Lower lobe of right lung (tissue), 2 donors: ENCODE measurements around the gene SHKBP1. TPM values are rescaled to one million over a fixed set of nuclear protein-coding genes. Genes with fewer than 3 reads are reported as not detected.

Experiments
- ATAC-seq, 2 donors: fragments of 200-7000 bp; cut with Tn5 transposase; one replicate each; pipeline ENCODE4 v1.9.1; 2020 to 2022; ENCODE audit warnings: mild to moderate bottlenecking in 2 of 2, moderate library complexity in 2 of 2
- DNase-seq: peaks from one replicate; pipeline ENCODE4 v3.0.0-alpha.2; 2020
- H3K27ac ChIP-seq: fragments of 200-600 bp; one replicate; pipeline ENCODE4 v1.8.0; 2022
- H3K27me3 ChIP-seq: fragments of 200-600 bp; one replicate; pipeline ENCODE4 v1.8.0; 2022; ENCODE audit warnings: low read depth
- H3K36me3 ChIP-seq: fragments of 200-600 bp; one replicate; pipeline ENCODE4 v1.8.0; 2022; ENCODE audit warnings: mild to moderate bottlenecking
- H3K4me1 ChIP-seq: fragments of 200-600 bp; one replicate; pipeline ENCODE4 v1.8.0; 2022
- H3K4me3 ChIP-seq: fragments of 200-600 bp; one replicate; pipeline ENCODE4 v1.8.0; 2022; ENCODE audit warnings: mild to moderate bottlenecking
- H3K9me3 ChIP-seq: fragments of 200-600 bp; one replicate; pipeline ENCODE4 v1.8.0; 2022
- intact Hi-C: fragments of 100-400 bp; cut with DNase I; formaldehyde crosslinking; loops from one replicate; pipeline ENCODE4 v1.11.0; 2022
- total RNA-seq: library from RNA; stranded (reverse); fragmentation: NEBNext Ultra II Directional; extraction: Animal tissue kit (Norgen Biotek cat#: 25700); gene quantifications from one replicate; pipeline ENCODE4 v1.2.1, GENCODE V29; 2021
- TF ChIP-seq, protein P1 (sequence below): fragments of 200-600 bp; IDR thresholded peaks from one replicate; pipeline ENCODE4 v1.8.0; 2022; ENCODE audit warnings: antibody characterized with exemption, mild to moderate bottlenecking
- donor health status: DM: no; HTN: yes; CAD: no; lungs with severe emphysema.

Gene SHKBP1
- total RNA-seq, 1 donor from 2014 or later, result 91.2 TPM

DNA sequence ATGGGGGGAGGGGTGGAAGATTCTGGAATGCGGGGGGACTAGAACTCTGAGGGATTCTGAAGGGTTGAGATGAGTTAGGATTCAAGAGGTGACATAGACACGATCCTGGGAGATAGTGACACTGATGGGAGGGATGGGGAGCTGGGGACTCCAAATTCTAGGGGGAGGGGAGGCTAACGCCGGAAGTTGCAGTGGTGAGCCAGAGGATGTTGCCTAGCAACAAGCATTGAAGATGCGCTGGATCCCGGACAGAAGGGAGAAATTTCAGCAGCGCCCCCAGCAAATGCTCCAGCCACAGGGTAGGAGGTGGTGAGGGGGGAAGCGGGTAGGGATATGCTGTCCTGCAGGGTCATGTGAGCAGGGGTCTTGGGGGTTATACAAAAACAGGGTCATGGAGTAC is 17.6 kb downstream of the SHKBP1 start:
- DNase-seq, result no peak
- Histone ChIP-seq H3K27me3 (peaks cover 38% of the 10 kb centered on the region), H3K4me3 (no peak overlapping the region), H3K36me3 (peaks cover 7% of the 10 kb centered on the region), H3K4me1 (peaks cover 28% of the 10 kb centered on the region), H3K27ac (no peak overlapping the region), H3K9me3 (no peaks in the 10 kb centered on the region)
- intact Hi-C loops, result no loop called here
- TF ChIP-seq, protein P1, sequence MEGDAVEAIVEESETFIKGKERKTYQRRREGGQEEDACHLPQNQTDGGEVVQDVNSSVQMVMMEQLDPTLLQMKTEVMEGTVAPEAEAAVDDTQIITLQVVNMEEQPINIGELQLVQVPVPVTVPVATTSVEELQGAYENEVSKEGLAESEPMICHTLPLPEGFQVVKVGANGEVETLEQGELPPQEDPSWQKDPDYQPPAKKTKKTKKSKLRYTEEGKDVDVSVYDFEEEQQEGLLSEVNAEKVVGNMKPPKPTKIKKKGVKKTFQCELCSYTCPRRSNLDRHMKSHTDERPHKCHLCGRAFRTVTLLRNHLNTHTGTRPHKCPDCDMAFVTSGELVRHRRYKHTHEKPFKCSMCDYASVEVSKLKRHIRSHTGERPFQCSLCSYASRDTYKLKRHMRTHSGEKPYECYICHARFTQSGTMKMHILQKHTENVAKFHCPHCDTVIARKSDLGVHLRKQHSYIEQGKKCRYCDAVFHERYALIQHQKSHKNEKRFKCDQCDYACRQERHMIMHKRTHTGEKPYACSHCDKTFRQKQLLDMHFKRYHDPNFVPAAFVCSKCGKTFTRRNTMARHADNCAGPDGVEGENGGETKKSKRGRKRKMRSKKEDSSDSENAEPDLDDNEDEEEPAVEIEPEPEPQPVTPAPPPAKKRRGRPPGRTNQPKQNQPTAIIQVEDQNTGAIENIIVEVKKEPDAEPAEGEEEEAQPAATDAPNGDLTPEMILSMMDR, result no peak
- ATAC-seq, result no peak

DNA sequence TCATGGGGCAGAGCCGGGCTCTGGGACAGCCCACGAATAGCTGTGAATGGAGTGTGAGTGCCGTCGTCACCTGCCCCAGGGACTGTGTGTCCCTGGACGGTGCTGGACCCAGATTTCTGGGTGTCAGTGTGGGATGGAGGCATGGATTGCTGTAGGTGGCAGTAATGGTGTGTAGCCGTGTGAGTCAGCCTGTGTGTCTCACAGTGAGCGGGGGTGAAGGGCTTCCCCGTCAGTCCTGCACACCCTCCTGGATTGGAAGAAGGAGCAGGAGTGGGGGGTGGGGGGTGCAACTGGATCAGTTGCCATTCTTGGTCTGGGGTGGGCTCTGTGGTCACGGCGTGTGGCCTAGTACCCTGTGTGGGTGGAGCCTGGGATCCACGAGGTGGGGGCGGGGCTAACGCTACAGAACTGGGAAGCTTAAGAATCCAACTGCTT is 18.0 kb downstream of the SHKBP1 start:
- intact Hi-C loops, result no loop called here
- Histone ChIP-seq H3K36me3 (peaks cover 7% of the 10 kb centered on the region), H3K27ac (no peak overlapping the region), H3K4me3 (no peak overlapping the region), H3K4me1 (peaks cover 31% of the 10 kb centered on the region), H3K27me3 (peaks cover 41% of the 10 kb centered on the region), H3K9me3 (no peaks in the 10 kb centered on the region)
- ATAC-seq (no peak), DNase-seq (no peak)
- TF ChIP-seq, protein P1, result no peak

DNA sequence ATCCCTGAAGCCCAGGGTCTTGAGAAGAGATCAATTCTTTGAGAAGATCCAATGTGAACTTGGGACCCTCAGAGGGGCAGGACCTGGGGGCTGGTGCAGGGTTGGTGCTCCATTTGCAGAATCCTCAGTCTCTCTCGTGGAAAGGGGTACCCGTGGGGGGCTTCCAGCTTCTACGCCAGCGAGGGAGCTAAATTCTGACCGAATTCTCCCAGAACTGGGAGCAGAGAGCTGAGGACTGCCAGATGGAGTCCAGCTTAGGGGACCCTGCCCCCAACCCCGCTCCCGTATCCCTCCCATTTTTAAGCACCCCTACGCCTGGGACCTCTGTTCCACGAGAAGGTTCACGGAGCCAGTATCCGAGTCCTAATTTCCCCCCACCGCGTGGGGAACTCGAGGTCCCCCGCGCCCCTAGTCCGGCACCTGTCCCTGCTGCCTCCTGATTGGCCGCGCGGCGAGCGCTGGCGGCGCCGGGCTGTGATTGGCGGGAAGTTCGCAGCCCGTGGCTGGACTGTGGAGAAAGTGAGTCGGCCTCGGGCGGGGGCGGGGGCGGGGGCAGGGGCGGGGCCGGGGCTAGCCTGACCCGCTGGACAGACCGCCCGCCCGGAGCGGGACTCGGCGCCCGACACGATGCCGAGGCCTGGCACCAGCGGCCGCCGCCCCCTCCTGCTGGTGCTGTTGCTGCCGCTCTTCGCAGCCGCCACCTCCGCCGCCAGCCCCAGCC is 20.1 kb downstream of the SHKBP1 start:
- intact Hi-C loops, result no loop called here
- Histone ChIP-seq H3K4me1 (peaks cover 49% of the 10 kb centered on the region), H3K27me3 (peaks cover 58% of the 10 kb centered on the region), H3K36me3 (no peaks in the 10 kb centered on the region), H3K27ac (no peak overlapping the region), H3K4me3 (peak overlapping the region; percentile 33), H3K9me3 (no peaks in the 10 kb centered on the region)
- DNase-seq (peak; percentile 77), ATAC-seq (peak; percentile 60 to 61)
- TF ChIP-seq, protein P1, result no peak

DNA sequence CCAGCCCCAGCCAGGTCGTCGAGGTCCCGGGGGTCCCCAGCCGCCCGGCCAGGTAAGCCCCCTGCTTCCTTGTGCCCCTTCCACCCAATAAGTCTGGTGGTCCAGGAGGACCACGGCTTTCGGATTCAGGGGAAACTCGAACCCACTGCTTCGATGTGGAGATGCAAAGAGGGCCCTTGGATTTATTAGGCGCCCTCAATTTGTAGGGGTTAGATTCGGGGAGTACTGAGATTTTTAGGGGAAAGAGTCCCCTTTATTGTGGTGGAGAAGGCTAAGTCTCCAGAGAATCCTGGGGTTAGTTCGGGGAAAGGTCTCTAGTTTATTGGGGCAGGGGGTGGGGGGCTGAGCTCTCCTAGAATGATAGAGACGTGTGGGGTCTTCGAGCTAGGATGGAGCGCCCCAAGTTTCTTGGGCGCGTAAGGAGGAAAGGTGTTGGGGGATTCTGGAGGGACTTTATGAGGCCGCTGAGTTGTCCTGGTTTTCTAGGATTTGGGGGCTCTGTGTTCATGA is 20.7 kb downstream of the SHKBP1 start:
- peaks cover 53% of the 10 kb centered on the region for H3K4me1 ChIP-seq

DNA sequence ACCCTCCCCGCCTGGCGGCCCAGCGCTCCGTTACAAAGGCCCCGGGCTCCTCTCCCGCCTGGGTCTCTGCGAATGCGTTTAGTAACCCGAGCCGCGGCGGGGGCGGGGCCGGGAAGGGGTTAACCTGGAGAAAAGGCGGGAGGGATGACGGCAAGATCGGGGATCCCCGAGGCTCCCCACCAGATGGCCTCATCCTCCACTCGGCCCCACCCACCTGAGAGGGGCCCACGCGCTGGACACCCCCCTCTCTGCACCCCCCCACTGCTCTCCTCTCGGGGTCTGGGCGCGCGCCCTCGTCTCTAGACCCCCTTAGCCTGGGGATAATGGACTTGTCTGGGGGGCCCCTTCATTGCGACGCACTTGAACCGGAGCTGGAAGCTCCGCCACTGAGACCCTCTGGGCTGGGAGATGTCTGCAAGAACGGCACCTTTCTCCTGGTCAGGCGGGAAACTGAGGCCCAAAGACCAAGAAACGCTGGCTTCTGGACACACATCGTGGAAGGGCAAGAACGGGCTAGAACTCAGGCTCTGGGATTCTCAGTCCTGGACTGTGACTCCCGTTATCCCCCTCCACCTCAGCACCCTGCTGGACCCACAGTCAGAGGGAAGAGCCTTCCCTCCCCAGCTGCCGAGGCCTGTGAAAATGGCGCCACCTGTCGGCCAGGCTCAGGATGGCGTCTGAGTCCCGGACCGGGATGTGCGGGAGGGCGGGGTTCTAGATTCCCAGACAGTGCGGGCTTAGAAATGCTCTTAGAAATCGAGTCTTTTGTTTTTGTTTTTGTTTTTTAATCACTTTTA is 21.6 kb downstream of the SHKBP1 start:
- intact Hi-C loops, result no loop called here
- no peak overlapping the region for H3K27ac ChIP-seq

More for the DNA sequence above, 20.7 kb downstream of the SHKBP1 start:
- intact Hi-C loops, result no loop called here
- ATAC-seq, result no peak
- Histone ChIP-seq H3K27ac (no peak overlapping the region), H3K27me3 (peaks cover 62% of the 10 kb centered on the region), H3K4me3 (peak overlapping the region; percentile 33), H3K36me3 (no peaks in the 10 kb centered on the region), H3K9me3 (no peaks in the 10 kb centered on the region)
- no peak for DNase-seq
- TF ChIP-seq, protein P1, result no peak

More for the DNA sequence above, 21.6 kb downstream of the SHKBP1 start:
- ATAC-seq (peak; percentile 73 to 80), DNase-seq (peak; percentile 90)
- H3K27me3 ChIP-seq, result peaks cover 68% of the 10 kb centered on the region
- peaks cover 62% of the 10 kb centered on the region for H3K4me1 ChIP-seq
- no peaks in the 10 kb centered on the region for H3K36me3 ChIP-seq
- H3K9me3 ChIP-seq, result no peaks in the 10 kb centered on the region
- H3K4me3 ChIP-seq, result no peak overlapping the region
- TF ChIP-seq, protein P1, result peak; percentile 99
